H1 (cell line): ENCODE data around the gene DMXL1. TPM values are rescaled to one million over a fixed set of nuclear protein-coding genes. Genes with fewer than 3 reads are reported as not detected.

Source experiments
- CTCF ChIA-PET: fragments of 300-600 bp; sonication (Branson Sonifier 250); formaldehyde crosslinking; loops from one replicate; lab custom pipeline; 2021; ENCODE audit not compliant: partially characterized antibody; lab: Charles Lee
- POLR2A ChIA-PET: fragments of 300-600 bp; sonication (Branson Sonifier 250); formaldehyde crosslinking; loops from one replicate; lab custom pipeline; 2021; ENCODE audit warnings: inconsistent platforms; ENCODE audit not compliant: partially characterized antibody; lab: Charles Lee
- DNase-seq, 2 experiments: peaks; one replicate each; pipeline versions ENCODE4 v3.0.0 to v3.0.0-alpha.2; 2010 to 2022; ENCODE audit warnings: low spot score in 2 of 2, low read depth in 1 of 2, mixed read lengths in 1 of 2
- FAIRE-seq: peaks from 2 replicates; lab custom pipeline; 2011; peaks lifted over from hg19 to GRCh38; lab: Jason Lieb, UNC
- H2AFZ ChIP-seq: 2 replicates; pipeline ENCODE4 v1.8.1; 2012; ENCODE audit warnings: low read length, inconsistent platforms
- H2AK5ac ChIP-seq: 2 replicates; pipeline ENCODE4 v1.6.1; 2013; ENCODE audit warnings: low read depth, low read length
- H2BK120ac ChIP-seq: replicated peaks from 2 replicates; pipeline ENCODE3; 2013; ENCODE audit warnings: low read depth, low read length, inconsistent platforms
- H2BK12ac ChIP-seq: 2 replicates; pipeline ENCODE4 v1.6.1; 2013; ENCODE audit warnings: low read depth, low read length
- H2BK15ac ChIP-seq: 2 replicates; pipeline ENCODE4 v1.6.1; 2013; ENCODE audit warnings: low read length
- H2BK20ac ChIP-seq: 2 replicates; pipeline ENCODE4 v1.6.1; 2013; ENCODE audit warnings: low read length
- H2BK5ac ChIP-seq: 2 replicates; pipeline ENCODE4 v1.6.1; 2013; ENCODE audit warnings: low read depth, low read length
- H3K14ac ChIP-seq: 2 replicates; pipeline ENCODE4 v1.6.1; 2013; ENCODE audit warnings: inconsistent platforms; ENCODE audit not compliant: insufficient read length
- H3K18ac ChIP-seq: 2 replicates; pipeline ENCODE4 v1.6.1; 2013; ENCODE audit warnings: low read length; ENCODE audit errors: extremely low read depth
- H3K23ac ChIP-seq: 2 replicates; pipeline ENCODE4 v1.6.1; 2013; ENCODE audit warnings: inconsistent platforms; ENCODE audit not compliant: insufficient read length
- H3K23me2 ChIP-seq: 2 replicates; pipeline ENCODE4 v1.6.1; 2013; ENCODE audit warnings: low read depth, low read length
- H3K27ac ChIP-seq: 2 replicates; pipeline ENCODE4 v1.6.1; 2011; ENCODE audit warnings: low read depth, low read length, inconsistent platforms
- H3K27me3 ChIP-seq, 4 experiments: replicated peaks in 1 of 4; 1 replicate in 1 of 4; 2 replicates in 3 of 4; pipeline versions ENCODE4 v1.6.1 to v1.8.1; 2011 to 2013; ENCODE audit warnings: low read length in 3 of 4, mild to moderate bottlenecking in 3 of 4, inconsistent platforms in 2 of 4, mixed read lengths in 2 of 4, moderate library complexity in 1 of 4; ENCODE audit not compliant: control insufficient read depth in 3 of 4, insufficient read depth in 3 of 4; ENCODE audit errors: extremely low read depth in 1 of 4
- H3K36me3 ChIP-seq, 4 experiments: 2 replicates each; pipeline versions ENCODE4 v1.6.1 to v1.8.1; 2011 to 2013; ENCODE audit warnings: mild to moderate bottlenecking in 4 of 4, low read length in 3 of 4, moderate library complexity in 2 of 4, control low read depth in 1 of 4, inconsistent platforms in 1 of 4; ENCODE audit not compliant: insufficient read depth in 4 of 4, control insufficient read depth in 2 of 4
- H3K4ac ChIP-seq: replicated peaks from 2 replicates; pipeline ENCODE3; 2013; ENCODE audit warnings: low read length, low read depth, mixed read lengths, inconsistent platforms; ENCODE audit not compliant: insufficient read length
- H3K4me1 ChIP-seq, 4 experiments: replicated peaks in 1 of 4; 1 replicate in 1 of 4; 2 replicates in 3 of 4; pipeline versions ENCODE4 v1.6.1 to v1.8.1; 2011 to 2013; ENCODE audit warnings: low read length in 3 of 4, inconsistent platforms in 2 of 4, mixed read lengths in 1 of 4; ENCODE audit not compliant: insufficient read depth in 4 of 4, control insufficient read depth in 3 of 4
- H3K4me2 ChIP-seq, 2 experiments: 2 replicates each; pipeline versions ENCODE4 v1.6.1 to v1.8.1; 2011 to 2013; ENCODE audit warnings: low read depth in 2 of 2, low read length in 2 of 2, control low read depth in 1 of 2, inconsistent platforms in 1 of 2, mild to moderate bottlenecking in 1 of 2; ENCODE audit not compliant: insufficient read depth in 1 of 2
- H3K4me3 ChIP-seq, 4 experiments: fragments of 200-600, 300-600 bp in 1 of 4; sonication (generic), shearing (Covaris generic), sonication (Bioruptor Twin) in 1 of 4; 2 replicates each; pipeline versions ENCODE4 v1.5.1 to v1.8.1; 2011 to 2016; ENCODE audit warnings: low read length in 4 of 4, low read depth in 3 of 4, control low read depth in 2 of 4, inconsistent platforms in 2 of 4, mild to moderate bottlenecking in 2 of 4, mixed read lengths in 1 of 4, moderate library complexity in 1 of 4; ENCODE audit not compliant: insufficient read depth in 2 of 4; ENCODE audit errors: extremely low read depth in 1 of 4
- H3K56ac ChIP-seq: replicated peaks from 2 replicates; pipeline ENCODE3; 2013; ENCODE audit warnings: low read depth, mild to moderate bottlenecking, mixed read lengths, low read length, inconsistent platforms; ENCODE audit not compliant: insufficient read length
- H3K79me1 ChIP-seq: 2 replicates; pipeline ENCODE4 v1.6.1; 2013; ENCODE audit warnings: low read depth, low read length, control low read depth
- H3K79me2 ChIP-seq, 2 experiments: 2 replicates each; pipeline versions ENCODE4 v1.6.1 to v1.8.1; 2012 to 2013; ENCODE audit warnings: low read length in 2 of 2, mild to moderate bottlenecking in 2 of 2, inconsistent platforms in 1 of 2; ENCODE audit not compliant: insufficient read depth in 2 of 2, control insufficient read depth in 1 of 2
- H3K9ac ChIP-seq, 4 experiments: replicated peaks in 1 of 4; 1 replicate in 1 of 4; 2 replicates in 3 of 4; pipeline versions ENCODE4 v1.6.1 to v1.8.1; 2011 to 2013; ENCODE audit warnings: low read depth in 3 of 4, low read length in 3 of 4, control low read depth in 2 of 4, mild to moderate bottlenecking in 2 of 4, moderate library complexity in 2 of 4, inconsistent platforms in 1 of 4; ENCODE audit errors: extremely low read depth in 1 of 4
- H3K9me3 ChIP-seq, 2 experiments: 2 replicates each; pipeline versions ENCODE4 v1.6.1 to v1.8.1; 2012 to 2013; ENCODE audit warnings: mild to moderate bottlenecking in 2 of 2, moderate library complexity in 2 of 2, control low read depth in 1 of 2, inconsistent platforms in 1 of 2, low read depth in 1 of 2, low read length in 1 of 2, mixed read lengths in 1 of 2; ENCODE audit not compliant: insufficient read depth in 2 of 2
- H4K20me1 ChIP-seq, 2 experiments: replicated peaks in 1 of 2; 2 replicates each; pipeline versions ENCODE3 to v1.8.1; 2011 to 2013; ENCODE audit warnings: inconsistent platforms in 2 of 2, low read length in 2 of 2, mild to moderate bottlenecking in 1 of 2; ENCODE audit not compliant: insufficient read depth in 2 of 2, control insufficient read depth in 1 of 2
- H4K5ac ChIP-seq: 2 replicates; pipeline ENCODE4 v1.6.1; 2013; ENCODE audit warnings: low read length, low read depth, mixed read lengths, inconsistent platforms; ENCODE audit not compliant: insufficient read length
- H4K8ac ChIP-seq: 2 replicates; pipeline ENCODE4 v1.8.0; 2013; ENCODE audit warnings: mild to moderate bottlenecking, moderate library complexity, low read length, inconsistent platforms; ENCODE audit not compliant: insufficient read depth; ENCODE audit errors: extremely low read depth
- H4K91ac ChIP-seq: replicated peaks from 2 replicates; pipeline ENCODE3; 2013; ENCODE audit warnings: low read length, mixed read lengths, inconsistent platforms; ENCODE audit not compliant: insufficient read length
- EP300 ChIP-seq, 2 experiments: IDR thresholded peaks; 1 replicate in 1 of 2; 2 replicates in 1 of 2; pipeline ENCODE4 v1.6.1; 2011 to 2012; ENCODE audit warnings: low read depth in 2 of 2, low read length in 2 of 2, mild to moderate bottlenecking in 2 of 2, borderline replicate concordance in 1 of 2, inconsistent platforms in 1 of 2, moderate library complexity in 1 of 2
- JUND ChIP-seq: IDR thresholded peaks from 2 replicates; pipeline ENCODE4 v1.6.1; 2011; ENCODE audit warnings: mild to moderate bottlenecking, improper control_type of control experiment, low read length
- RFX5 ChIP-seq: IDR thresholded peaks from 2 replicates; pipeline ENCODE4 v1.6.1; 2011; ENCODE audit warnings: low read depth, low read length, improper control_type of control experiment, borderline replicate concordance
- TAF1 ChIP-seq: IDR thresholded peaks from 2 replicates; pipeline ENCODE4 v1.6.1; 2011; ENCODE audit warnings: mild to moderate bottlenecking, low read depth, low read length
- TAF7 ChIP-seq: optimal IDR thresholded peaks from 2 replicates; pipeline ENCODE3; 2011; ENCODE audit warnings: low read depth, mild to moderate bottlenecking, inconsistent platforms, low read length, moderate library complexity, borderline replicate concordance
- WGBS, 2 experiments: shearing (Covaris generic) in 1 of 2; methylation state at CpG; one replicate each; pipeline versions ENCODE4 v1.1.6 to v1.1.7; 2013 to 2015; ENCODE audit warnings: low lambda C conversion rate in 2 of 2, mixed read lengths in 2 of 2, inconsistent platforms in 1 of 2, low coverage in 1 of 2, missing lambda C conversion rate in 1 of 2; ENCODE audit not compliant: insufficient replicate concordance in 2 of 2, insufficient coverage in 1 of 2, insufficient read length in 1 of 2; ENCODE audit errors: extremely low coverage in 1 of 2, missing lambda C conversion rate in 1 of 2; 5-methylcytosine and 5-hydroxymethylcytosine counted together
- polyA plus RNA-seq, 7 experiments: library from polyadenylated mRNA; depleted of rRNA in 3 of 7; stranded (reverse) in 5 of 7; unstranded in 2 of 7; fragments of >200 nt in 5 of 7; fragments of 200-250 nt in 2 of 7; gene quantifications; 1 replicate in 5 of 7; 2 replicates in 1 of 7; 4 replicates in 1 of 7; pipeline versions ENCODE4 v1.2.1 to v1.2.3, GENCODE V29; 2011 to 2013; ENCODE audit warnings: missing spikeins in 2 of 7, mixed read lengths in 2 of 7
- total RNA-seq: library from RNA; stranded (reverse); fragmentation: NEBNext Ultra II Directional; extraction: Animal tissue kit (Norgen Biotek cat#: 25700); gene quantifications from 2 replicates; pipeline ENCODE4 v1.2.1, GENCODE V29; 2021
- TF ChIP-seq, protein P1 (sequence below): IDR thresholded peaks from 2 replicates; pipeline ENCODE4 v1.6.1; 2012; ENCODE audit warnings: inconsistent platforms
- TF ChIP-seq, protein P2 (sequence below): IDR thresholded peaks from 2 replicates; pipeline ENCODE4 v1.6.1; 2012; ENCODE audit warnings: low read length, inconsistent platforms

DMXL1 gene
- total and polyA plus RNA-seq, 2 of the 8 experiments (the other 6 are each of a cell fraction or from before 2014, with no cell fraction given): 10.1 to 43.9 TPM

DNA sequence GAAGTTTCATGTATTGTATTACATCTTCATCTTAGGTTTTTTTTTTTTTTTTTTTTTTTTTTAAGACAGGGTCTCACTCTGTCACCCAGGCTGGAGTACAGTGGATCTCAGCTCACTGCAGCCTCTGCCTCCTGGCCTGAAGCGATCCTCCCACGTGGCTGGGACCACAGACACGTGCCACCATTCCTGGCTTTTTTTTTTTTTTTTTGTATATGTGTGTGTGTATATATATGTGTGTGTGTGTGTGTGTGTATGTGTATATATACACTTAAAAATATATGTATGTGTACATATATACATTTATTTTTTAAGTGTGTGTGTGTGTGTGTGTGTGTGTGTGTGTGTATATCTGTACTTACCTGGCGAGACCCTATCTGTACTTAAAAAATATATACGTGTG, 6.6 kb downstream of the DMXL1 start:
- Histone ChIP-seq H3K4me3 (no peak overlapping the region), H3K4ac (no peak overlapping the region), H3K79me2 (peaks cover 12 to 86% of the 10 kb centered on the region in 2 experiments), H3K56ac (no peak overlapping the region), H4K5ac (no peak overlapping the region), H3K23ac (no peak overlapping the region), H4K91ac (no peak overlapping the region), H2BK120ac (no peak overlapping the region), H4K8ac (no peak overlapping the region), H3K23me2 (no peaks in the 10 kb centered on the region), H2BK12ac (no peak overlapping the region), H3K14ac (no peak overlapping the region), H2BK20ac (no peak overlapping the region), H3K4me2 (no peak overlapping the region), H3K4me1 (peaks cover 8 to 26% (median 17%) of the 10 kb centered on the region in 4 experiments), H3K27ac (no peak overlapping the region), H3K18ac (no peak overlapping the region), H3K27me3 (no peaks in the 10 kb centered on the region), H2BK5ac (no peak overlapping the region), H3K79me1 (no peaks in the 10 kb centered on the region), H4K20me1 (no peaks in the 10 kb centered on the region), H2AFZ (no peak overlapping the region), H3K9ac (no peak overlapping the region), H3K9me3 (no peaks in the 10 kb centered on the region), H2BK15ac (no peak overlapping the region), H3K36me3 (no peaks in the 10 kb centered on the region), H2AK5ac (no peak overlapping the region)
- POLR2A ChIA-PET: no interaction called here
- 93% methylated on average over 5 of the region's 5 CpGs; no CpG with 5 or more reads in 1 of the 2 experiments for WGBS, 2 experiments
- DNase-seq: no peak
- FAIRE-seq: no peak
- TF ChIP-seq TAF7 (no peak), EP300 (IDR thresholded peaks at IDR 0.05; ENCODE audit: borderline replicate concordance in 1 of 2, low read depth in 2 of 2, low read length in 2 of 2) (no peak), JUND (no peak), TAF1 (no peak), RFX5 (no peak)
- TF ChIP-seq, protein P1, sequence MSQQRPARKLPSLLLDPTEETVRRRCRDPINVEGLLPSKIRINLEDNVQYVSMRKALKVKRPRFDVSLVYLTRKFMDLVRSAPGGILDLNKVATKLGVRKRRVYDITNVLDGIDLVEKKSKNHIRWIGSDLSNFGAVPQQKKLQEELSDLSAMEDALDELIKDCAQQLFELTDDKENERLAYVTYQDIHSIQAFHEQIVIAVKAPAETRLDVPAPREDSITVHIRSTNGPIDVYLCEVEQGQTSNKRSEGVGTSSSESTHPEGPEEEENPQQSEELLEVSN: no peak
- TF ChIP-seq, protein P2, sequence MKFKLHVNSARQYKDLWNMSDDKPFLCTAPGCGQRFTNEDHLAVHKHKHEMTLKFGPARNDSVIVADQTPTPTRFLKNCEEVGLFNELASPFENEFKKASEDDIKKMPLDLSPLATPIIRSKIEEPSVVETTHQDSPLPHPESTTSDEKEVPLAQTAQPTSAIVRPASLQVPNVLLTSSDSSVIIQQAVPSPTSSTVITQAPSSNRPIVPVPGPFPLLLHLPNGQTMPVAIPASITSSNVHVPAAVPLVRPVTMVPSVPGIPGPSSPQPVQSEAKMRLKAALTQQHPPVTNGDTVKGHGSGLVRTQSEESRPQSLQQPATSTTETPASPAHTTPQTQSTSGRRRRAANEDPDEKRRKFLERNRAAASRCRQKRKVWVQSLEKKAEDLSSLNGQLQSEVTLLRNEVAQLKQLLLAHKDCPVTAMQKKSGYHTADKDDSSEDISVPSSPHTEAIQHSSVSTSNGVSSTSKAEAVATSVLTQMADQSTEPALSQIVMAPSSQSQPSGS: no peak
- CTCF ChIA-PET: no interaction called here
